WTC11 (cell line): ENCODE results near the gene FASTKD1. TPM values are rescaled to one million over a fixed set of nuclear protein-coding genes. Genes with fewer than 3 reads are reported as not detected.
A peak's percentile ranks its signal among the peaks of the same experiment; 100 is the strongest.
"Not testable (repeated sequence)": the region's sequence is repeated elsewhere in the genome, so short reads cannot be mapped to it uniquely, and the experiment has no call there.

Source experiments
- ATAC-seq: fragments of 200-7000 bp; cut with Tn5 transposase; 2 replicates; pipeline ENCODE4 v1.10.0; 2021; ENCODE audit warnings: mild to moderate bottlenecking, moderate library complexity
- CTCF ChIA-PET: fragments of 300-600 bp; sonication (Branson Sonifier 250); formaldehyde crosslinking; loops from one replicate; lab custom pipeline; 2021; ENCODE audit warnings: antibody characterized with exemption; lab: Charles Lee
- POLR2A ChIA-PET: fragments of 350-600 bp; sonication (Branson Sonifier 250); formaldehyde crosslinking; loops from one replicate; lab custom pipeline; 2021; ENCODE audit warnings: antibody characterized with exemption; lab: Charles Lee
- DNase-seq: peaks from one replicate; pipeline ENCODE4 v3.0.0; 2021; ENCODE audit warnings: low spot score
- H3K27ac Mint-ChIP-seq: 2 replicates; pipeline ENCODE4 v1.8.0; 2021; ENCODE audit warnings: mixed read lengths
- H3K27me3 Mint-ChIP-seq: 2 replicates; pipeline ENCODE4 v1.8.0; 2021; ENCODE audit warnings: low read depth, mild to moderate bottlenecking, moderate library complexity, mixed read lengths
- H3K36me3 Mint-ChIP-seq: 2 replicates; pipeline ENCODE4 v1.8.0; 2021; ENCODE audit warnings: mixed read lengths
- H3K4me1 Mint-ChIP-seq: 2 replicates; pipeline ENCODE4 v1.8.0; 2022; ENCODE audit warnings: mixed read lengths
- H3K4me3 Mint-ChIP-seq: 2 replicates; pipeline ENCODE4 v1.8.0; 2021; ENCODE audit warnings: mild to moderate bottlenecking, moderate library complexity, mixed read lengths
- H3K9me3 Mint-ChIP-seq: 2 replicates; pipeline ENCODE4 v1.8.0; 2021; ENCODE audit warnings: mixed read lengths
- CBFB ChIP-seq: sonication (generic); formaldehyde crosslinking; IDR thresholded peaks from 2 replicates; pipeline ENCODE4 v1.8.1; 2022; ENCODE audit warnings: mild to moderate bottlenecking, low read depth, missing genetic modification reagents
- CREB1 ChIP-seq: sonication (generic); formaldehyde crosslinking; IDR thresholded peaks from 2 replicates; pipeline ENCODE4 v1.8.0; 2023; ENCODE audit warnings: mild to moderate bottlenecking, missing genetic modification reagents
- FOXK1 ChIP-seq: sonication (generic); formaldehyde crosslinking; IDR thresholded peaks from 2 replicates; pipeline ENCODE4 v1.8.0; 2022; ENCODE audit warnings: mild to moderate bottlenecking, moderate library complexity, missing genetic modification reagents
- FOXP1 ChIP-seq: sonication (generic); formaldehyde crosslinking; IDR thresholded peaks from 2 replicates; pipeline ENCODE4 v1.8.0; 2022; ENCODE audit warnings: missing genetic modification reagents, mild to moderate bottlenecking, moderate library complexity, borderline replicate concordance
- MXD4 ChIP-seq: fragments of 250-450 bp; sonication (Bioruptor Pico); IDR thresholded peaks from 2 replicates; pipeline ENCODE4 v1.8.0; 2021; ENCODE audit warnings: mild to moderate bottlenecking, moderate library complexity, borderline replicate concordance
- NR1H2 ChIP-seq: sonication (generic); formaldehyde crosslinking; IDR thresholded peaks from 2 replicates; pipeline ENCODE4 v1.9.0; 2021; ENCODE audit warnings: mild to moderate bottlenecking, moderate library complexity, missing genetic modification reagents
- NR2C2 ChIP-seq: sonication (generic); formaldehyde crosslinking; IDR thresholded peaks from 2 replicates; pipeline ENCODE4 v1.8.0; 2022; ENCODE audit warnings: mild to moderate bottlenecking, missing genetic modification reagents
- PRDM15 ChIP-seq: sonication (generic); formaldehyde crosslinking; IDR thresholded peaks from 2 replicates; pipeline ENCODE4 v1.8.0; 2022; ENCODE audit warnings: missing genetic modification reagents
- STAT6 ChIP-seq: sonication (generic); formaldehyde crosslinking; conservative IDR thresholded peaks from 2 replicates; pipeline ENCODE4 v1.8.1; 2023; ENCODE audit warnings: mild to moderate bottlenecking, low read depth, missing genetic modification reagents, moderate library complexity
- TCF7 ChIP-seq: sonication (generic); formaldehyde crosslinking; IDR thresholded peaks from 2 replicates; pipeline ENCODE4 v1.8.0; 2022; ENCODE audit warnings: mild to moderate bottlenecking, low read depth, missing genetic modification reagents, moderate library complexity
- TEAD4 ChIP-seq: sonication (generic); formaldehyde crosslinking; IDR thresholded peaks from 2 replicates; pipeline ENCODE4 v1.8.0; 2022; ENCODE audit warnings: mild to moderate bottlenecking, missing genetic modification reagents
- ZBTB43 ChIP-seq: sonication (generic); formaldehyde crosslinking; IDR thresholded peaks from 2 replicates; pipeline ENCODE4 v1.8.1; 2023; ENCODE audit warnings: mild to moderate bottlenecking, missing genetic modification reagents
- ZNF232 ChIP-seq: sonication (generic); formaldehyde crosslinking; IDR thresholded peaks from 2 replicates; pipeline ENCODE4 v1.8.0; 2022; ENCODE audit warnings: mild to moderate bottlenecking, missing genetic modification reagents
- ZNF425 ChIP-seq: fragments of 250-450 bp; sonication (Bioruptor Pico); conservative IDR thresholded peaks from 2 replicates; pipeline ENCODE4 v1.9.0; 2021; ENCODE audit warnings: mild to moderate bottlenecking
- ZNF532 ChIP-seq: fragments of 250-450 bp; sonication (Bioruptor Pico); IDR thresholded peaks from 2 replicates; pipeline ENCODE4 v1.9.0; 2021; ENCODE audit warnings: mild to moderate bottlenecking, borderline replicate concordance
- total RNA-seq: library from RNA; stranded (reverse); gene quantifications from 3 replicates; pipeline ENCODE4 v1.2.3, GENCODE V29; 2021

Gene FASTKD1
- total RNA-seq, 1 experiment from 2014 or later = 69.7 TPM

GRCh38 chr2:169571571-169571970, 2.1 kb downstream of the FASTKD1 start:
- no peak for DNase-seq
- TF ChIP-seq TEAD4 (CRISPR knock-in tag) = no peak
- TF ChIP-seq STAT6 = no peak
- no peak for TF ChIP-seq ZNF532 (CRISPR knock-in tag)
- TF ChIP-seq ZBTB43 = no peak
- no peak for TF ChIP-seq MXD4 (CRISPR knock-in tag)
- TF ChIP-seq ZNF232 (CRISPR knock-in tag) = no peak
- TF ChIP-seq FOXK1 = no peak
- Mint-ChIP-seq H3K27me3 (no peaks in the 10 kb centered on the region), H3K36me3 (peaks cover 10% of the 10 kb centered on the region), H3K4me3 (peak overlapping the region; percentile 42), H3K27ac (peak overlapping the region; percentile 54; the same call in 1 of the 2 replicates), H3K9me3 (peaks cover 2% of the 10 kb centered on the region; the same call in 1 of the 2 replicates), H3K4me1 (peaks cover 11% of the 10 kb centered on the region; the same call in 1 of the 2 replicates)
- ChIA-PET POLR2A (interaction anchor here (0.6 kb wide), 1 partner anchor 21 kb away, joined by 7 read pairs; no protein-coding TSS in a partner anchor), CTCF (no interaction called here)
- ATAC-seq = no peak

- CTCF ChIA-PET, ATAC-seq, POLR2A ChIA-PET, H3K27me3 Mint-ChIP-seq, DNase-seq, H3K9me3 Mint-ChIP-seq, H3K4me3 Mint-ChIP-seq, H3K27ac Mint-ChIP-seq: not testable (repeated sequence)
- H3K36me3 Mint-ChIP-seq = peaks cover 12% of the 10 kb centered on the region
- peaks cover 11% of the 10 kb centered on the region; the same call in 1 of the 2 replicates for H3K4me1 Mint-ChIP-seq
Observed at GRCh38 chr2:169570752-169571151, 2.9 kb downstream of the FASTKD1 start.

GRCh38 chr2:169569948-169570347, 3.7 kb downstream of the FASTKD1 start:
- POLR2A ChIA-PET = no interaction called here
- H3K27ac Mint-ChIP-seq = no peak overlapping the region
- no peaks in the 10 kb centered on the region for H3K9me3 Mint-ChIP-seq
- CTCF ChIA-PET = no interaction called here
- peaks cover 11% of the 10 kb centered on the region; the same call in 1 of the 2 replicates for H3K4me1 Mint-ChIP-seq
- no peak for ATAC-seq
- H3K4me3 Mint-ChIP-seq = no peak overlapping the region
- no peaks in the 10 kb centered on the region for H3K27me3 Mint-ChIP-seq
- H3K36me3 Mint-ChIP-seq = peaks cover 16% of the 10 kb centered on the region
- TF ChIP-seq NR1H2 (CRISPR knock-in tag) = no peak
- no peak for TF ChIP-seq TCF7 (CRISPR knock-in tag)
- no peak for TF ChIP-seq TEAD4 (CRISPR knock-in tag)
- TF ChIP-seq CREB1 (CRISPR knock-in tag) = no peak
- no peak for TF ChIP-seq NR2C2
- no peak for DNase-seq

- ATAC-seq (no peak), DNase-seq (no peak)
- ChIA-PET CTCF (no interaction called here), POLR2A (no interaction called here)
- Mint-ChIP-seq H3K4me1 (0 out of 2 replicates have a peak, but pooled peaks cover under 1% of the 10 kb centered on the region), H3K27ac (no peak overlapping the region), H3K4me3 (no peak overlapping the region), H3K27me3 (no peaks in the 10 kb centered on the region), H3K9me3 (peaks cover 6% of the 10 kb centered on the region; the same call in 1 of the 2 replicates), H3K36me3 (peaks cover 35% of the 10 kb centered on the region)
- TF ChIP-seq CBFB (CRISPR knock-in tag) (no peak), ZNF425 (CRISPR knock-in tag) (no peak), PRDM15 (CRISPR knock-in tag) (no peak), FOXP1 (CRISPR knock-in tag) (no peak)
Observed at GRCh38 chr2:169565686-169566085, 8.0 kb downstream of the FASTKD1 start.
